SK-N-MC (cell line): Measurements from ENCODE around the gene ABCA3.

Experiments
- EZH2 ChIP-seq: fragments of 200-600 bp; sonication (generic); IDR thresholded peaks from one replicate; pipeline ENCODE4 v1.6.1; 2017; ENCODE audit warnings: antibody characterized with exemption
- FOXP2 ChIP-seq: optimal IDR thresholded peaks from 2 replicates; pipeline ENCODE3; 2011; ENCODE audit warnings: mild to moderate bottlenecking, moderate library complexity; ENCODE audit not compliant: insufficient read depth; ENCODE audit errors: extremely low read length, control extremely low read depth
- POLR2AphosphoS5 ChIP-seq: IDR thresholded peaks from 2 replicates; pipeline ENCODE4 v1.6.1; 2012; ENCODE audit warnings: mild to moderate bottlenecking, low read depth, low read length, borderline replicate concordance

GRCh38 chr16:2252806-2253148 lies 87.8 kb downstream of the ABCA3 start:
- TF ChIP-seq EZH2 (no peak), POLR2AphosphoS5 (no peak), FOXP2 (no peak)
